ENCODE results near the gene SOX2. TPM values are rescaled to one million over a fixed set of nuclear protein-coding genes. Genes with fewer than 3 reads are reported as not detected.

SOX2 gene
- total RNA-seq, 1 experiment from 2014 or later, result 307 TPM

DNA sequence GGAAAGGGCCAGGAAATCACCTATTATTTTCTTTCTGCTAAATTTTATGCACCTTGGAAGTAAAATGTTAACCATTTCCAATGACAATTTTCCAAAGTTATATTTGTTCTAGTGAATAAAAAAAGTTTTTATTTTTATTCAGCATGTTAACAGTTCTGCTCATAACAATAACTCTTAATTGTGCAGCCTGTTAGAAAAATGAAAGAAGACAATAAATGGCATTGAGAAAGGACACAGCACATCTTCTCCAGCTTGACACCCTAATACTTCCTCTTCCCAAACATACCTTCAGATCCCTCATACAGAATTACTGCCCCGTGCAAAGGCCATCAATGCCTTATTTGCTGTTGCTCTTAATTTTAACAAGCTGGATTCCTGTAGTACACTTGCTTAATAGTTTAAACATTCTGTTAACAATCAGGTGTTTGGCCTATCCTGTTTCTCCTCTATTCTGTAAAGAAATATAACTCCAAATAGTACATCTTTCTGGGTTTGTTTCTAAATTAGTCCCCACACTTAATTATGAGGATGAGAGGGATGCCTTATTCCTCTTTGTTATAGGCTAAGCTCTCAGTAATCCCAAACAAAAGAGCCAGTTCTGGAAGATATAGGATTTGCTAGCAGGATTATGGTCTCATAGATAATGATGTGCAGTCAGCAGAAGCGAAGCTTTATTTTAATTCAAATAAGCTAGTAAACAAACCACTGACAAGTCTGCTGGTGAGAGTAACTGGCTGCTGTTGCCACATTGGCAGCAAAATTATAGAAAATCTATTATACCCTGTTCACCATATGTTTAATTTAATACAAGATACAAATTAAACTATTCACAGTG lies 19.2 kb upstream of the SOX2 start:
- Histone ChIP-seq H3K23ac (ENCODE audit: insufficient read length, low read depth, low read length) (no peak overlapping the region), H3K9ac (ENCODE audit: extremely low read depth, insufficient read length, low read length) (no peak overlapping the region), H3K4me2 (ENCODE audit: insufficient read depth, insufficient read length, low read length) (no peak overlapping the region), H4K5ac (ENCODE audit: insufficient read length, low read depth, low read length) (no peak overlapping the region), H3K79me2 (ENCODE audit: insufficient read depth, low read length) (no peaks in the 10 kb centered on the region), H2BK5ac (ENCODE audit: insufficient read length, low read length) (no peak overlapping the region), H3K4me1 (ENCODE audit: insufficient read depth, low read length) (no peaks in the 10 kb centered on the region), H2BK20ac (ENCODE audit: low read depth, low read length, poor library complexity, severe bottlenecking) (no peak overlapping the region), H3K56ac (ENCODE audit: insufficient read length, low read depth, low read length) (no peak overlapping the region), H3K79me1 (ENCODE audit: insufficient read depth, low read depth, low read length, poor library complexity, severe bottlenecking) (no peaks in the 10 kb centered on the region), H4K8ac (replicated peaks; ENCODE audit: insufficient read length, low read depth, low read length) (no peak overlapping the region), H2AFZ (ENCODE audit: low read length) (no peak overlapping the region), H3K4ac (ENCODE audit: low read depth, low read length) (no peak overlapping the region), H3K27ac (ENCODE audit: insufficient read length, low read depth, low read length) (no peak overlapping the region), H4K91ac (ENCODE audit: insufficient read length, low read depth, low read length) (no peak overlapping the region), H3K23me2 (ENCODE audit: insufficient read length, low read depth, low read length, poor library complexity, severe bottlenecking) (peaks cover 19% of the 10 kb centered on the region), H2BK120ac (ENCODE audit: low read depth, low read length, poor library complexity, severe bottlenecking) (no peak overlapping the region), H3K27me3 (ENCODE audit: insufficient read depth, low read length) (peaks cover 12% of the 10 kb centered on the region; the same call in 1 of the 2 replicates), H2BK12ac (ENCODE audit: insufficient read length, low read depth, low read length) (no peak overlapping the region), H3K18ac (ENCODE audit: insufficient read length, low read depth, low read length) (no peak overlapping the region), H3K14ac (ENCODE audit: insufficient read depth, low read length) (no peak overlapping the region), H2BK15ac (ENCODE audit: low read depth, low read length) (no peak overlapping the region), H3K9me3 (ENCODE audit: control insufficient read depth, low read depth, low read length) (no peaks in the 10 kb centered on the region), H3T11ph (ENCODE audit: low read length) (no peak overlapping the region), H4K20me1 (ENCODE audit: control insufficient read depth, insufficient read depth, insufficient read length) (no peaks in the 10 kb centered on the region), H2AK5ac (ENCODE audit: insufficient read length, low read length) (no peak overlapping the region)
- Mint-ChIP-seq H3K36me3 (ENCODE audit: insufficient read depth in 1 of 3, low read depth in 3 of 3) (no peaks in the 10 kb centered on the region), H3K9me3 (no peaks in the 10 kb centered on the region), H3K4me1 (peaks cover 16 to 46% of the 10 kb centered on the region in 2 experiments), H3K27ac (no peak overlapping the region; a peak in 1 of 7 replicates), H3K4me3 (no peak overlapping the region), H3K27me3 (ENCODE audit: low read depth) (no peaks in the 10 kb centered on the region)
- WGBS (ENCODE audit: extremely low coverage, insufficient read length, low lambda C conversion rate), result no CpG with 5 or more reads among the region's 2 CpGs
- TF ChIP-seq, protein P1, sequence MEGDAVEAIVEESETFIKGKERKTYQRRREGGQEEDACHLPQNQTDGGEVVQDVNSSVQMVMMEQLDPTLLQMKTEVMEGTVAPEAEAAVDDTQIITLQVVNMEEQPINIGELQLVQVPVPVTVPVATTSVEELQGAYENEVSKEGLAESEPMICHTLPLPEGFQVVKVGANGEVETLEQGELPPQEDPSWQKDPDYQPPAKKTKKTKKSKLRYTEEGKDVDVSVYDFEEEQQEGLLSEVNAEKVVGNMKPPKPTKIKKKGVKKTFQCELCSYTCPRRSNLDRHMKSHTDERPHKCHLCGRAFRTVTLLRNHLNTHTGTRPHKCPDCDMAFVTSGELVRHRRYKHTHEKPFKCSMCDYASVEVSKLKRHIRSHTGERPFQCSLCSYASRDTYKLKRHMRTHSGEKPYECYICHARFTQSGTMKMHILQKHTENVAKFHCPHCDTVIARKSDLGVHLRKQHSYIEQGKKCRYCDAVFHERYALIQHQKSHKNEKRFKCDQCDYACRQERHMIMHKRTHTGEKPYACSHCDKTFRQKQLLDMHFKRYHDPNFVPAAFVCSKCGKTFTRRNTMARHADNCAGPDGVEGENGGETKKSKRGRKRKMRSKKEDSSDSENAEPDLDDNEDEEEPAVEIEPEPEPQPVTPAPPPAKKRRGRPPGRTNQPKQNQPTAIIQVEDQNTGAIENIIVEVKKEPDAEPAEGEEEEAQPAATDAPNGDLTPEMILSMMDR (conservative IDR thresholded peaks at IDR 0.05), result no peak
- no peak for DNase-seq

Measured in H9 (cell line).